Measurements from ENCODE around the gene XCL2. TPM values are rescaled to one million over a fixed set of nuclear protein-coding genes. Genes with fewer than 3 reads are reported as not detected.
"Not testable (repeated sequence)": the region's sequence is repeated elsewhere in the genome, so short reads cannot be mapped to it uniquely, and the experiment has no call there.

Gene XCL2
- 1 to 10 TPM in 4 of 6 donors, not detected in 2; 1.3 to 9.0 (median 1.7) TPM for total RNA-seq

- H3K4me1 ChIP-seq; H3K27me3 ChIP-seq; H3K27ac ChIP-seq; H3K4me3 ChIP-seq; H3K36me3 ChIP-seq; DNase-seq; H3K9me3 ChIP-seq; ATAC-seq (ENCODE audit: low FRiP score in 2 of 2): not testable (repeated sequence)
- 82 to 84% methylated on average over 6 of the region's 8 CpGs for WGBS, 2 donors
Measured at GRCh38 chr1:168543840-168544498, at the start of gene XCL2. TSS of gene XCL2 (minus strand) at chr1:168543997. CDS start at chr1:168543964, 33 bp downstream.

GRCh38 chr1:168591641-168592250 is 47.9 kb upstream of the XCL2 start:
- no peak overlapping the region for H3K27ac ChIP-seq
- TF ChIP-seq POLR2AphosphoS5 (IDR thresholded peaks at IDR 0.05) (no peak), POLR2A (IDR thresholded peaks at IDR 0.05) (no peak), EP300 (IDR thresholded peaks at IDR 0.05) (no peak), CTCF (IDR thresholded peaks at IDR 0.05) (no peak)
- H3K9me3 ChIP-seq, result peaks cover 0 to 3% (median 0%) of the 10 kb centered on the region in 4 donors
- H3K36me3 ChIP-seq, result no peaks in the 10 kb centered on the region
- no peaks in the 10 kb centered on the region for H3K27me3 ChIP-seq
- 60 to 69% methylated on average over 2 of the region's 2 CpGs for WGBS, 2 donors
- DNase-seq (no peak), ATAC-seq (ENCODE audit: low FRiP score in 2 of 2) (no peak)
- H3K4me3 ChIP-seq, result no peak overlapping the region
- no peaks in the 10 kb centered on the region for H3K4me1 ChIP-seq

GRCh38 chr1:168591066-168591465 is 47.3 kb upstream of the XCL2 start:
- Histone ChIP-seq H3K9me3 (no peaks in the 10 kb centered on the region), H3K4me3 (no peak overlapping the region), H3K27me3 (no peaks in the 10 kb centered on the region), H3K36me3 (no peaks in the 10 kb centered on the region), H3K4me1 (no peaks in the 10 kb centered on the region), H3K27ac (no peak overlapping the region)
- WGBS, 2 donors, result 93 to 95% methylated on average over 5 of the region's 5 CpGs
- DNase-seq (no peak), ATAC-seq (ENCODE audit: low FRiP score in 2 of 2) (no peak)
- TF ChIP-seq CTCF (IDR thresholded peaks at IDR 0.05), result no peak
- no peak for TF ChIP-seq POLR2AphosphoS5 (IDR thresholded peaks at IDR 0.05)
- no peak for TF ChIP-seq EP300 (IDR thresholded peaks at IDR 0.05)
- no peak for TF ChIP-seq POLR2A (IDR thresholded peaks at IDR 0.05)

- WGBS, 2 donors, result 81% methylated on average over 2 of the region's 2 CpGs
- Histone ChIP-seq H3K36me3 (no peaks in the 10 kb centered on the region), H3K9me3 (no peaks in the 10 kb centered on the region), H3K4me1 (no peaks in the 10 kb centered on the region), H3K27ac (no peak overlapping the region), H3K4me3 (no peak overlapping the region), H3K27me3 (no peaks in the 10 kb centered on the region)
- DNase-seq (no peak), ATAC-seq (ENCODE audit: low FRiP score in 2 of 2) (no peak)
- TF ChIP-seq POLR2AphosphoS5 (IDR thresholded peaks at IDR 0.05), result no peak
- no peak for TF ChIP-seq EP300 (IDR thresholded peaks at IDR 0.05)
Measured at GRCh38 chr1:168589167-168589566, 45.4 kb upstream of the XCL2 start.

GRCh38 chr1:168585937-168586336 is 42.1 kb upstream of the XCL2 start:
- Histone ChIP-seq H3K36me3 (no peaks in the 10 kb centered on the region), H3K9me3 (no peaks in the 10 kb centered on the region), H3K27me3 (no peaks in the 10 kb centered on the region), H3K4me3 (no peak overlapping the region), H3K27ac (no peak overlapping the region), H3K4me1 (no peaks in the 10 kb centered on the region)
- DNase-seq, result no peak
- no peak for TF ChIP-seq CTCF (IDR thresholded peaks at IDR 0.05)
- no peak for TF ChIP-seq EP300 (IDR thresholded peaks at IDR 0.05)
- no peak for TF ChIP-seq POLR2A (IDR thresholded peaks at IDR 0.05)
- no peak for TF ChIP-seq POLR2AphosphoS5 (IDR thresholded peaks at IDR 0.05)
- 91 to 94% methylated on average over 1 of the region's 1 CpG for WGBS, 2 donors
- ATAC-seq (ENCODE audit: low FRiP score in 2 of 2), result no peak

- ATAC-seq (ENCODE audit: low FRiP score in 2 of 2) (no peak), DNase-seq (no peak)
- no peaks in the 10 kb centered on the region for H3K9me3 ChIP-seq
- no peaks in the 10 kb centered on the region for H3K4me1 ChIP-seq
- H3K4me3 ChIP-seq, result no peak overlapping the region
- H3K36me3 ChIP-seq, result no peaks in the 10 kb centered on the region
- 81 to 83% methylated on average over 3 of the region's 3 CpGs for WGBS, 2 donors
- TF ChIP-seq CTCF (IDR thresholded peaks at IDR 0.05) (no peak), POLR2A (IDR thresholded peaks at IDR 0.05) (no peak), EP300 (IDR thresholded peaks at IDR 0.05) (no peak), POLR2AphosphoS5 (IDR thresholded peaks at IDR 0.05) (no peak)
- no peaks in the 10 kb centered on the region for H3K27me3 ChIP-seq
- no peak overlapping the region for H3K27ac ChIP-seq
Measured at GRCh38 chr1:168585191-168585590, 41.4 kb upstream of the XCL2 start.
